AG09319 (cell line): Measurements from ENCODE around the gene BPHL.

ENCODE experiments used
- DNase-seq: peaks from one replicate; pipeline ENCODE4 v3.0.0-alpha.2; 2010; ENCODE audit warnings: low read depth; ENCODE audit errors: extremely low read depth
- CTCF ChIP-seq: IDR thresholded peaks from 2 replicates; pipeline ENCODE4 v1.5.1; 2011; ENCODE audit warnings: low read depth, mild to moderate bottlenecking, inconsistent platforms, low read length, moderate library complexity

The BPHL gene

GRCh38 chr6:3201388-3201787 lies 82.9 kb downstream of the BPHL start:
- no peak for TF ChIP-seq CTCF
- no peak for DNase-seq
